Cardiac fibroblast (primary cell): ENCODE measurements around the gene MRNIP.

Experiments used
- DNase-seq, 2 donors: peaks; one replicate each; pipeline versions ENCODE4 v3.0.0 to v3.0.0-alpha.2; 2010; ENCODE audit warnings: low read depth in 2 of 2
- H3K4me3 ChIP-seq, 2 donors: replicated peaks in 1 of 2; 1 replicate in 1 of 2; 2 replicates in 1 of 2; pipeline ENCODE4 v1.5.1; 2011; ENCODE audit warnings: low read depth in 2 of 2, low read length in 2 of 2, mild to moderate bottlenecking in 2 of 2, moderate library complexity in 1 of 2
- CTCF ChIP-seq: IDR thresholded peaks from one replicate; pipeline ENCODE4 v1.5.1; 2011; ENCODE audit warnings: low read depth, mild to moderate bottlenecking, low read length, inconsistent platforms

MRNIP gene

DNA sequence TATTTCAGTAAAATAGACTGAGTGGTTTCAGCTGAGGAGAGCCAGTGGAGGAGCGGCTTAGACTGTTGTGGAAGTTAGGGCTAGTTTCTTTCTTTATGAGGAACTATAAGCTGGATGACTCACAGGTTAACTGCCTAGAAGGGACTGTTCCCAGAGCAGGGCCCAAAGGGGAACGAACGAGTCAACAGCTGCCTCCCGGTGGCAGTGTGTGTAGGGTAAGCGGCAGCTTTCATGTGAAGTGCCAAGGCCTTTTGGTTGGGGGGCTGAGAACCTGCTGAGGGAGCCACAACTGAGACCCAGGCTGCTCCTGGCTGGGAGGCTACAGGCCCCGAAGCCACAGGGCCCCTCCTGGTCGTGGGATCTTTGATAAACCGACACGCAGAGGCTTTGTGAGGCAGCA, 30.9 kb downstream of the MRNIP start:
- TF ChIP-seq CTCF = no peak
- DNase-seq = peak in 1 of 2 donors; percentile 63
- no peak overlapping the region for H3K4me3 ChIP-seq

GRCh38 chr5:179825655-179826182, 32.9 kb downstream of the MRNIP start:
- DNase-seq = no peak
- no peak overlapping the region for H3K4me3 ChIP-seq
- TF ChIP-seq CTCF = no peak

- H3K4me3 ChIP-seq = peak overlapping the region in 1 of 2 donors; percentile 85
- TF ChIP-seq CTCF = no peak
- DNase-seq = no peak
Measured at GRCh38 chr5:179824745-179825112, 33.9 kb downstream of the MRNIP start.

DNA sequence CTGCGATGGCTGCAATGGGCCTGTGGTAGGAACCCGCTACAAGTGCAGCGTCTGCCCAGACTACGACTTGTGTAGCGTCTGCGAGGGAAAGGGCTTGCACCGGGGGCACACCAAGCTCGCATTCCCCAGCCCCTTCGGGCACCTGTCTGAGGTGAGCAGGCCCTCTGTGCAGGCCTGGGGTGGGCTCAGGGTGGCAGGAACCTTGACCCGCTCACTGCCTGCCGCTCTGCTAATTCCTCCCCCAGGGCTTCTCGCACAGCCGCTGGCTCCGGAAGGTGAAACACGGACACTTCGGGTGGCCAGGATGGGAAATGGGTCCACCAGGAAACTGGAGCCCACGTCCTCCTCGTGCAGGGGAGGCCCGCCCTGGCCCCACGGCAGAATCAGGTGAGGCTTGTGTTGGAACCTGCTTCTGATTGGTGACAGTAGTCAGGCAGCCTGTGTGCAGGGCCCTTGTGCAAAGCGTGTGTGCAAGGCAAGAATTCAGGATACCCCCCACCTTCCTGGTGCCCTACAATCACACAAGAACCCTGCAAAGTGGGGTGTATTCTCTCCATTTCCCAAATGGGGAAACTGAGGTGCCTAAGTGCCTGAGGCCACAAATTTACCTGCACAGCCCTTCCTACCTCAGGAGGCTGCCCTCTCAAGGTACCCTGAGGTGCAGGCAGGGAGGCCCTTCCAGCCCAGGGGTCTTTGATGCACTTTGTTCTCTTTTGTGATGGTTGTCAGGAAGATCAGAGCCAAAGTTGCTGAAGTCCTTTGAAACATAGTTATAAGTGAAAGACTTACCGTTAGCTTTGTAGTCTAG, 34.5 kb downstream of the MRNIP start:
- TF ChIP-seq CTCF = no peak
- peak overlapping the region; percentile 85 to 91 for H3K4me3 ChIP-seq
- no peak for DNase-seq

DNA sequence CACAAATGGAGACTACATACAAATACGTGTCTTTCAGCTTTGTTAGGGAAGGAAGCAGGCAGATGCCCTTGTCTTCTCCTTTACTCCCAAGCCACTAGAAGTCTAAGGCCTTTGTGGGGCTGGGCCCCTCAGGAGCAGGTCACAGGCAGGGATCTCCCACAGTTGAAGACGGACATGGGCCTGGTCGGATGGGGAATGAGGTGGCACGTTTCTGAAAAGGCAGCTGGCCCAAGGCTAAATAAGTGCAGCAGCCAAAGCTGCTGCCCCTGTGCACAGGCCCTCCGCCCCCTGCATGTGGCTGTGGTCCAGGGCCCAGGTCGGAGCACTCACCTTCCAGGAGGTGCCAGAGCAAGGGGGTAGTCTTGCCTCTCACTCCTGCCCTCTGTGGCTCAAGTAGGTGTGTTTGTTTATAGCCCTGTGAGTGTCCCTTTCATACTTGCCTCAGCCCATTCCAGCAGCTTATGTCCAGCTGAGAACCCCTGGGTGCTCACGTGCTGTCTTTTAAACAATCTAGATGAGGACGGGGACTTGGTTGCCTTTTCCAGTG, 36.1 kb downstream of the MRNIP start:
- no peak for DNase-seq
- TF ChIP-seq CTCF = no peak
- H3K4me3 ChIP-seq = peak overlapping the region; percentile 85 to 91

- TF ChIP-seq CTCF = no peak
- H3K4me3 ChIP-seq = peak overlapping the region; percentile 85 to 91
- no peak for DNase-seq
Measured at GRCh38 chr5:179822059-179822432, 36.6 kb downstream of the MRNIP start.
